ENCODE data around the gene USP13. TPM values are rescaled to one million over a fixed set of nuclear protein-coding genes. Genes with fewer than 3 reads are reported as not detected.

The USP13 gene
- total and polyA plus RNA-seq, 2 donors from 2014 or later, result 3.0 to 9.0 TPM

- Histone ChIP-seq H3K36me3 (ENCODE audit: control insufficient read depth in 2 of 3, insufficient read depth in 3 of 3, low read length in 3 of 3) (no peaks in the 10 kb centered on the region), H3K9ac (ENCODE audit: low read length in 3 of 3) (no peak overlapping the region), H3K9me3 (ENCODE audit: control insufficient read depth in 2 of 3, insufficient read depth in 1 of 3, low read length in 3 of 3) (no peaks in the 10 kb centered on the region), H3K4me3 (ENCODE audit: low read length in 3 of 3) (no peak overlapping the region), H3K4me1 (ENCODE audit: control insufficient read depth in 2 of 3, insufficient read depth in 2 of 3, low read depth in 1 of 3, low read length in 3 of 3) (no peaks in the 10 kb centered on the region), H3K27ac (ENCODE audit: low read depth in 2 of 2, low read length in 2 of 2) (no peak overlapping the region), H3K27me3 (ENCODE audit: control insufficient read depth, insufficient read depth, low read length) (no peaks in the 10 kb centered on the region)
- intact Hi-C loops (cut with DNase I), result no loop called here
- no peak for DNase-seq
- no peak for FAIRE-seq
- TF ChIP-seq CTCF (IDR thresholded peaks at IDR 0.05; ENCODE audit: borderline replicate concordance, extremely low read depth, insufficient read depth), result no peak
These were observed 41.9 kb downstream of the USP13 start for GRCh38 chr3:179694731-179695130.

- intact Hi-C loops (cut with DNase I), result no loop called here
- no peak for FAIRE-seq
- H3K36me3 ChIP-seq (ENCODE audit: control insufficient read depth in 2 of 3, insufficient read depth in 3 of 3, low read length in 3 of 3), result no peaks in the 10 kb centered on the region
- no peak overlapping the region for H3K9ac ChIP-seq (ENCODE audit: low read length in 3 of 3)
- H3K4me1 ChIP-seq (ENCODE audit: control insufficient read depth in 2 of 3, insufficient read depth in 2 of 3, low read depth in 1 of 3, low read length in 3 of 3), result no peaks in the 10 kb centered on the region
- no peak for TF ChIP-seq CTCF (IDR thresholded peaks at IDR 0.05; ENCODE audit: borderline replicate concordance, extremely low read depth, insufficient read depth)
- no peak overlapping the region for H3K27ac ChIP-seq (ENCODE audit: low read depth in 2 of 2, low read length in 2 of 2)
- H3K27me3 ChIP-seq (ENCODE audit: control insufficient read depth, insufficient read depth, low read length), result no peaks in the 10 kb centered on the region
- no peaks in the 10 kb centered on the region for H3K9me3 ChIP-seq (ENCODE audit: control insufficient read depth in 2 of 3, insufficient read depth in 1 of 3, low read length in 3 of 3)
- no peak for DNase-seq
- H3K4me3 ChIP-seq (ENCODE audit: low read length in 3 of 3), result no peak overlapping the region
These were observed 43.0 kb downstream of the USP13 start for GRCh38 chr3:179695672-179696313.

GRCh38 chr3:179697736-179698332 lies 45.0 kb downstream of the USP13 start:
- intact Hi-C loops (cut with DNase I), result no loop called here
- DNase-seq (no peak), FAIRE-seq (no peak)
- H3K27ac ChIP-seq (ENCODE audit: low read depth in 2 of 2, low read length in 2 of 2), result no peak overlapping the region
- H3K9ac ChIP-seq (ENCODE audit: low read length in 3 of 3), result no peak overlapping the region
- H3K4me1 ChIP-seq (ENCODE audit: control insufficient read depth in 2 of 3, insufficient read depth in 2 of 3, low read depth in 1 of 3, low read length in 3 of 3), result no peaks in the 10 kb centered on the region
- no peaks in the 10 kb centered on the region for H3K27me3 ChIP-seq (ENCODE audit: control insufficient read depth, insufficient read depth, low read length)
- H3K4me3 ChIP-seq (ENCODE audit: low read length in 3 of 3), result no peak overlapping the region
- TF ChIP-seq CTCF (IDR thresholded peaks at IDR 0.05; ENCODE audit: borderline replicate concordance, extremely low read depth, insufficient read depth), result no peak
- H3K9me3 ChIP-seq (ENCODE audit: control insufficient read depth in 2 of 3, insufficient read depth in 1 of 3, low read length in 3 of 3), result no peaks in the 10 kb centered on the region
- no peaks in the 10 kb centered on the region for H3K36me3 ChIP-seq (ENCODE audit: control insufficient read depth in 2 of 3, insufficient read depth in 3 of 3, low read length in 3 of 3)
